CD4-positive, CD25-positive, alpha-beta regulatory T cell (primary cell): ENCODE results near the gene CCDC102B. TPM values are rescaled to one million over a fixed set of nuclear protein-coding genes. Genes with fewer than 3 reads are reported as not detected.

Experiments used
- ATAC-seq, 2 donors: fragments of 150-1000 bp; cut with Tn5 transposase; one replicate each; pipeline ENCODE4 v1.10.0; 2021; ENCODE audit warnings: low read depth in 2 of 2, moderate number of reproducible peaks in 2 of 2, moderate library complexity in 1 of 2
- DNase-seq, 3 donors: peaks; one replicate each; pipeline versions ENCODE4 v3.0.0 to v3.0.0-alpha.2; 2012 to 2022; ENCODE audit warnings: mixed read lengths in 1 of 3
- H3K27ac ChIP-seq: one replicate; pipeline ENCODE4 v1.7.0; 2013; ENCODE audit warnings: mild to moderate bottlenecking, low read length; ENCODE audit not compliant: insufficient read depth, poor library complexity, severe bottlenecking
- H3K27me3 ChIP-seq: one replicate; pipeline ENCODE4 v1.7.0; 2013; ENCODE audit warnings: low read length; ENCODE audit not compliant: control insufficient read depth, insufficient read depth
- H3K36me3 ChIP-seq: one replicate; pipeline ENCODE4 v1.7.0; 2013; ENCODE audit warnings: mild to moderate bottlenecking, low read length, moderate library complexity; ENCODE audit not compliant: control insufficient read depth, insufficient read depth
- H3K4me1 ChIP-seq: 2 replicates; pipeline ENCODE4 v1.7.0; 2013; ENCODE audit warnings: mild to moderate bottlenecking, low read length; ENCODE audit not compliant: insufficient read depth, control insufficient read depth, poor library complexity, severe bottlenecking
- H3K4me3 ChIP-seq: one replicate; pipeline ENCODE4 v1.7.0; 2013; ENCODE audit warnings: low read depth, mild to moderate bottlenecking, low read length, moderate library complexity
- H3K9me3 ChIP-seq, 2 experiments: 1 replicate in 1 of 2; 2 replicates in 1 of 2; pipeline ENCODE4 v1.7.0; 2013; ENCODE audit warnings: low read length in 2 of 2, mild to moderate bottlenecking in 1 of 2, moderate library complexity in 1 of 2; ENCODE audit not compliant: control insufficient read depth in 2 of 2
- H3K27ac Mint-ChIP-seq, 3 donors: one replicate each; pipeline ENCODE4 v1.8.0; 2020 to 2022; ENCODE audit warnings: mild to moderate bottlenecking in 3 of 3, mixed read lengths in 3 of 3, moderate library complexity in 2 of 3
- H3K27me3 Mint-ChIP-seq: one replicate; pipeline ENCODE4 v1.8.0; 2022; ENCODE audit warnings: mild to moderate bottlenecking, mixed read lengths
- H3K36me3 Mint-ChIP-seq: one replicate; pipeline ENCODE4 v1.8.0; 2020; ENCODE audit warnings: mixed read lengths
- H3K4me1 Mint-ChIP-seq, 4 donors: one replicate each; pipeline ENCODE4 v1.8.0; 2020 to 2022; ENCODE audit warnings: mixed read lengths in 4 of 4, mild to moderate bottlenecking in 1 of 4
- H3K4me3 Mint-ChIP-seq, 4 donors: one replicate each; pipeline ENCODE4 v1.8.0; 2020 to 2022; ENCODE audit warnings: mild to moderate bottlenecking in 4 of 4, mixed read lengths in 4 of 4, moderate library complexity in 3 of 4
- H3K9me3 Mint-ChIP-seq, 7 donors: one replicate each; pipeline ENCODE4 v1.8.0; 2020 to 2022; ENCODE audit warnings: mixed read lengths in 7 of 7, mild to moderate bottlenecking in 3 of 7, moderate library complexity in 2 of 7
- polyA plus RNA-seq, 4 donors: library from polyadenylated mRNA; unstranded; fragments of 300-500 nt; fragmentation: Illumina TruSeq; gene quantifications; one replicate each; pipeline ENCODE4 v1.2.3, GENCODE V29; 2021
- total RNA-seq: library from RNA; stranded (reverse); gene quantifications from one replicate; pipeline ENCODE4 v1.2.3, GENCODE V29; 2022

CCDC102B gene
- total and polyA plus RNA-seq, 5 donors from 2014 or later: 0.97 to 3.0 (median 1.9) TPM

- Histone ChIP-seq H3K4me3 (no peak overlapping the region), H3K27ac (no peak overlapping the region), H3K9me3 (no peaks in the 10 kb centered on the region), H3K4me1 (no peaks in the 10 kb centered on the region), H3K36me3 (no peaks in the 10 kb centered on the region), H3K27me3 (no peaks in the 10 kb centered on the region)
- Mint-ChIP-seq H3K4me1 (no peaks in the 10 kb centered on the region), H3K27ac (no peak overlapping the region), H3K4me3 (no peak overlapping the region), H3K36me3 (peaks cover 3% of the 10 kb centered on the region), H3K27me3 (no peaks in the 10 kb centered on the region), H3K9me3 (peaks cover 0 to 6% (median 0%) of the 10 kb centered on the region in 7 donors)
- DNase-seq: no peak
- ATAC-seq: no peak
Measured at GRCh38 chr18:68954738-68955137, 156.9 kb downstream of the CCDC102B start.

DNA sequence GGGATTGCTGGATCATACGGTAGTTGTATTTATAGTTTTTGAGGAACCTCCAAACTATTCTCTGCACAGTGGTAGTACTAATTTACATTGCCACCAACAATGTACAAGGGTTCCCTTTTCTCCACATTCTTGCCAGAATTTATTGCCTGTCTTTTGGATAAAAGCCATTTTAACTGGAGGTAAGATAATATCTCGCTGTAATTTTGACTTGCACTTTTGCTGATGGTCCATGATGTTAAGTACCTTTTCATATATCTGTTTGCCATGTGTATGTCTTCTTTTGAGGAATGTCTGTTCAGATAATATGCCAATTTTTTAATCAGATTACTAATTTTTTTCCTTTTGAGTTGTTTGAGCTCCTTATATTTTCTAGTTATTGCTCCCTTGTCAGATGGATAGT lies 158.8 kb downstream of the CCDC102B start:
- Mint-ChIP-seq H3K27me3 (no peaks in the 10 kb centered on the region), H3K36me3 (no peaks in the 10 kb centered on the region), H3K27ac (no peak overlapping the region), H3K4me3 (no peak overlapping the region), H3K4me1 (no peaks in the 10 kb centered on the region), H3K9me3 (peaks cover 0 to 4% (median 0%) of the 10 kb centered on the region in 7 donors)
- Histone ChIP-seq H3K27me3 (no peaks in the 10 kb centered on the region), H3K4me1 (no peaks in the 10 kb centered on the region), H3K36me3 (no peaks in the 10 kb centered on the region), H3K4me3 (no peak overlapping the region), H3K27ac (no peak overlapping the region), H3K9me3 (no peaks in the 10 kb centered on the region)
- DNase-seq: no peak
- ATAC-seq: no peak

DNA sequence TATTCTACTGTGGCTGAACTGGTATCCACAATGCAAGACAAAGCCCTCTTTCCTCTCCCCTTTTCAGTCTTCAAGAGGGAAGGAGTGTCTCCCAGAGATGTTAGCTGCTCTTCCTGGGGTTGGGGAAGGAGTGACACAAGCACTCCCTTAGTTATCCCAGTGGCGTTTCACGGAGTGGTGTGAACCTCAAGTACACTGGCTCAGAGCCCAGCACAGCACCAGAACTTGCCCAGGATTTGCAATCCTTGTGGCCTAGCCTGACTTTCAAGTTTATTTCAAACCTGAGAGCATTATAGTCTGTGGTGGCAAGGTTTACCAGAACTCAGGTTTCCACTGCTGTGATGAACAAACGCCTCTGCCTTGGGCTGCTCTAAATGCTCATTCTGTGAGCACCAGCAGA lies 162.5 kb downstream of the CCDC102B start:
- no peak for ATAC-seq
- Mint-ChIP-seq H3K27ac (no peak overlapping the region), H3K4me3 (no peak overlapping the region), H3K36me3 (no peaks in the 10 kb centered on the region), H3K9me3 (peaks cover 0 to 2% (median 0%) of the 10 kb centered on the region in 7 donors), H3K4me1 (no peaks in the 10 kb centered on the region), H3K27me3 (no peaks in the 10 kb centered on the region)
- Histone ChIP-seq H3K9me3 (no peaks in the 10 kb centered on the region), H3K27ac (no peak overlapping the region), H3K27me3 (no peaks in the 10 kb centered on the region), H3K4me1 (no peaks in the 10 kb centered on the region), H3K36me3 (no peaks in the 10 kb centered on the region), H3K4me3 (no peak overlapping the region)
- no peak for DNase-seq

DNA sequence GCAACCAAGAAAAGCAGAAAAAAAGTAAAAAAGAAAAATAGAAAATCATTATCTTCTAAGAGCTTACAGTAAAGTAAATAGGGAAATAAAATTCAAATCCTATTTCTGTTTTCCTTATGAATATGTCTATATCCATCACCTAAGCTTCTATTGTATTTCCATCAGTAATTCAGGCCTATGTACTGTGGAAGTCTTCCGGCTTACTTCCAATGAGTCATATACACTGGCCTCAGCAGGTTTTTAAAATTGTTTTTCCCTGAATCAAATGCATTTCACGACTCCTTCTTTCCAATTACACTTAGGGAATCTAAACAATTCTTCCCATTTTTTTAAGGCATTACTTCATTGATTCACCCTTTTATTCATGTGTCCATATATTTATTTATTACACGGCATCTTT lies 164.7 kb downstream of the CCDC102B start:
- H3K9me3 Mint-ChIP-seq: peaks cover 0 to 2% (median 0%) of the 10 kb centered on the region in 7 donors
- no peaks in the 10 kb centered on the region for H3K9me3 ChIP-seq
- no peak overlapping the region for H3K4me3 Mint-ChIP-seq
- H3K4me3 ChIP-seq: no peak overlapping the region
- H3K36me3 ChIP-seq: no peaks in the 10 kb centered on the region
- no peak overlapping the region for H3K27ac Mint-ChIP-seq
- ATAC-seq: no peak
- H3K27me3 ChIP-seq: no peaks in the 10 kb centered on the region
- no peaks in the 10 kb centered on the region for H3K4me1 ChIP-seq
- no peaks in the 10 kb centered on the region for H3K27me3 Mint-ChIP-seq
- no peaks in the 10 kb centered on the region for H3K4me1 Mint-ChIP-seq
- no peak overlapping the region for H3K27ac ChIP-seq
- no peak for DNase-seq
- no peaks in the 10 kb centered on the region for H3K36me3 Mint-ChIP-seq

DNA sequence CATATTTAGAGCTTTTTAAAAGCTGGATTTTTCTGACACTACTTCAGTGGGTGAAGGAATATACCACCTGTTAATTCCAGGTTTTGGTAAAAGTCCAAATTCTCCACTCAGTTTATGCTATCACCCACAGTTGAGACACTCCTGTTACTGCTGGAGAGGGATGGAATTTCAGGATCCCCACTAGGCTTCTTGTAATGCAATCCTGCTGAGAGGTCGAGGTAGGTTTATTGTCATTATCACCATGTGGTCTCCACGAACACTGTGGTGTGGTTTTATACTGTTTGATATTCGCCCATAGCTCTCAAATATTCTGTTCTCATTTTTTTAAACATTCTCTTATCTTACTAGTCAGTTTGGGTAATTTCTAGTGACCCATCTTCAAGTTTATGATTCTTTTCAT lies 167.9 kb downstream of the CCDC102B start:
- H3K27ac ChIP-seq: no peak overlapping the region
- DNase-seq: no peak
- no peak overlapping the region for H3K4me3 ChIP-seq
- no peaks in the 10 kb centered on the region for H3K4me1 ChIP-seq
- no peaks in the 10 kb centered on the region for H3K4me1 Mint-ChIP-seq
- H3K27me3 Mint-ChIP-seq: no peaks in the 10 kb centered on the region
- no peak for ATAC-seq
- no peaks in the 10 kb centered on the region for H3K9me3 ChIP-seq
- H3K4me3 Mint-ChIP-seq: no peak overlapping the region
- H3K36me3 Mint-ChIP-seq: no peaks in the 10 kb centered on the region
- H3K9me3 Mint-ChIP-seq: no peaks in the 10 kb centered on the region
- H3K27ac Mint-ChIP-seq: no peak overlapping the region
- H3K36me3 ChIP-seq: no peaks in the 10 kb centered on the region
- H3K27me3 ChIP-seq: no peaks in the 10 kb centered on the region

GRCh38 chr18:68969027-68969426 lies 171.1 kb downstream of the CCDC102B start:
- no peaks in the 10 kb centered on the region for H3K4me1 ChIP-seq
- H3K36me3 ChIP-seq: no peaks in the 10 kb centered on the region
- DNase-seq (no peak), ATAC-seq (no peak)
- H3K9me3 Mint-ChIP-seq: no peaks in the 10 kb centered on the region
- no peaks in the 10 kb centered on the region for H3K36me3 Mint-ChIP-seq
- H3K4me1 Mint-ChIP-seq: no peaks in the 10 kb centered on the region
- no peak overlapping the region for H3K4me3 ChIP-seq
- H3K9me3 ChIP-seq: no peaks in the 10 kb centered on the region
- no peak overlapping the region for H3K27ac Mint-ChIP-seq
- no peaks in the 10 kb centered on the region for H3K27me3 ChIP-seq
- no peak overlapping the region for H3K4me3 Mint-ChIP-seq
- H3K27ac ChIP-seq: no peak overlapping the region
- H3K27me3 Mint-ChIP-seq: no peaks in the 10 kb centered on the region

DNA sequence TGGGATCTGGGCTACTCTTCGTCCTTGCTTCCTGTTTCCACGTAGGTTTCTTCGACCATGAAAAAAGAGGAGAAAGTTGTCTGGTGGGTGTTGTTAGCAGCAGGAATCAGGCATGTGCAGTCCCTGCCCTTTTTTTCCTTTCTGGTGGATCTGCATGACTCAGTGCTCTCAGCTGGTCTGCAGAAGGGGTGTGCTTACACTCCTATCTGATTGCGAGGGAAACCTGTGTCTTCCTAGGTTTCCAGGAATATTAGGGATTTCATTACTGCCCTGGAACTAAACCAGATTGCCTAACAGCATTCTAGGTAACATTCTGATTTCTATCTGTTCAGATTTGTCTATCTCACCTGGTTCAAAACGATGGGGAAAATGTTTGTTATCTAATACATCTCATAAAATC lies 174.3 kb downstream of the CCDC102B start:
- no peak overlapping the region for H3K4me3 ChIP-seq
- no peak for ATAC-seq
- H3K9me3 Mint-ChIP-seq: no peaks in the 10 kb centered on the region
- H3K27me3 ChIP-seq: no peaks in the 10 kb centered on the region
- no peak for DNase-seq
- no peaks in the 10 kb centered on the region for H3K36me3 Mint-ChIP-seq
- H3K36me3 ChIP-seq: no peaks in the 10 kb centered on the region
- H3K9me3 ChIP-seq: no peaks in the 10 kb centered on the region
- H3K4me1 Mint-ChIP-seq: no peaks in the 10 kb centered on the region
- no peaks in the 10 kb centered on the region for H3K4me1 ChIP-seq
- H3K27ac ChIP-seq: no peak overlapping the region
- H3K27ac Mint-ChIP-seq: no peak overlapping the region
- no peak overlapping the region for H3K4me3 Mint-ChIP-seq
- no peaks in the 10 kb centered on the region for H3K27me3 Mint-ChIP-seq

DNA sequence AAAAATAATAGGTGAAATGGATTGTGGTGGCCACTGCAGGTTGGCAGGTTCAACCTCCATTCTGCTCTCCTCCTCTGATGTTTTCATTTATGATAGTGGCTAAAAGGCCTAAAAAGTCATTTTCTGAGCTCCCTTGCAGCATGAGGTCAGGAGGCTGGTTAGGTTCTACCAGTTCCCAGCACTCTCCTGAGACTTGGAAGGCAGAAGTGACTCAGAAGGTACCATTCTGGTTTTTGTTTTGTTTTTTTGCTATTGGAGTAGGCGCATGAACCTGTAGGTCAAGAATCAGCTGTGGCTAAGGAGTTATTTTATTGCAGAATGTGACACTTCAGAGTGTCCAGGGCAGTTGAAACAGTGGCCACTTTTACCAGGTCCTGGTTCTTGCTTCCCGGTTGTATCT lies 181.9 kb downstream of the CCDC102B start:
- no peaks in the 10 kb centered on the region for H3K9me3 ChIP-seq
- Mint-ChIP-seq H3K4me1 (no peaks in the 10 kb centered on the region), H3K36me3 (no peaks in the 10 kb centered on the region), H3K9me3 (peaks cover 0 to 6% (median 0%) of the 10 kb centered on the region in 7 donors), H3K4me3 (no peak overlapping the region), H3K27me3 (no peaks in the 10 kb centered on the region), H3K27ac (no peak overlapping the region)
- no peak overlapping the region for H3K4me3 ChIP-seq
- no peak for DNase-seq
- no peaks in the 10 kb centered on the region for H3K27me3 ChIP-seq
- ATAC-seq: no peak
- H3K36me3 ChIP-seq: no peaks in the 10 kb centered on the region
- H3K27ac ChIP-seq: no peak overlapping the region
- H3K4me1 ChIP-seq: no peaks in the 10 kb centered on the region
